ENCODE results near the gene LLGL2. TPM values are rescaled to one million over a fixed set of nuclear protein-coding genes. Genes with fewer than 3 reads are reported as not detected.

LLGL2 gene
- total RNA-seq, 2 donors from 2014 or later: 43.0 to 65.3 TPM

GRCh38 chr17:75621489-75621888 is 96.0 kb downstream of the LLGL2 start:
- no peak overlapping the region for H3K27ac ChIP-seq
- H3K36me3 ChIP-seq: peaks cover 0 to 3% of the 10 kb centered on the region in 2 donors
- H3K9me3 ChIP-seq: no peaks in the 10 kb centered on the region
- no peak for TF ChIP-seq CTCF (IDR thresholded peaks at IDR 0.05)
- TF ChIP-seq POLR2AphosphoS5 (IDR thresholded peaks at IDR 0.05): no peak
- no peak for TF ChIP-seq POLR2A (IDR thresholded peaks at IDR 0.05)
- H3K4me3 ChIP-seq: no peak overlapping the region
- WGBS: 93% methylated on average over 4 of the region's 4 CpGs
- no peaks in the 10 kb centered on the region for H3K4me1 ChIP-seq (replicated peaks)
- intact Hi-C loops (cut with DNase I): no loop called here
- no peak for DNase-seq (ENCODE audit: low spot score)
- H3K27me3 ChIP-seq (replicated peaks; ENCODE audit: insufficient read depth): no peaks in the 10 kb centered on the region

GRCh38 chr17:75622076-75622475 is 96.6 kb downstream of the LLGL2 start:
- H3K9me3 ChIP-seq: no peaks in the 10 kb centered on the region
- H3K27me3 ChIP-seq (replicated peaks; ENCODE audit: insufficient read depth): no peaks in the 10 kb centered on the region
- WGBS: 84% methylated on average over 8 of the region's 8 CpGs
- DNase-seq (ENCODE audit: low spot score): no peak
- no peak overlapping the region for H3K27ac ChIP-seq
- no peak overlapping the region for H3K4me3 ChIP-seq
- H3K36me3 ChIP-seq: peaks cover 0 to 3% of the 10 kb centered on the region in 2 donors
- TF ChIP-seq POLR2A (IDR thresholded peaks at IDR 0.05) (no peak), POLR2AphosphoS5 (IDR thresholded peaks at IDR 0.05) (no peak), CTCF (IDR thresholded peaks at IDR 0.05) (no peak)
- H3K4me1 ChIP-seq (replicated peaks): no peaks in the 10 kb centered on the region
- intact Hi-C loops (cut with DNase I): no loop called here

GRCh38 chr17:75622771-75623273 is 97.3 kb downstream of the LLGL2 start:
- no peaks in the 10 kb centered on the region for H3K27me3 ChIP-seq (replicated peaks; ENCODE audit: insufficient read depth)
- WGBS: 88% methylated on average over 15 of the region's 15 CpGs
- TF ChIP-seq CTCF (IDR thresholded peaks at IDR 0.05): no peak
- no peak for TF ChIP-seq POLR2AphosphoS5 (IDR thresholded peaks at IDR 0.05)
- no peak for TF ChIP-seq POLR2A (IDR thresholded peaks at IDR 0.05)
- H3K27ac ChIP-seq: no peak overlapping the region
- H3K9me3 ChIP-seq: no peaks in the 10 kb centered on the region
- DNase-seq (ENCODE audit: low spot score): no peak
- H3K4me1 ChIP-seq (replicated peaks): no peaks in the 10 kb centered on the region
- intact Hi-C loops (cut with DNase I): no loop called here
- peaks cover 0 to 3% of the 10 kb centered on the region in 2 donors for H3K36me3 ChIP-seq
- no peak overlapping the region for H3K4me3 ChIP-seq

GRCh38 chr17:75623386-75623785 is 97.9 kb downstream of the LLGL2 start:
- WGBS: 84% methylated on average over 9 of the region's 9 CpGs
- H3K4me1 ChIP-seq (replicated peaks): no peaks in the 10 kb centered on the region
- no peak for TF ChIP-seq CTCF (IDR thresholded peaks at IDR 0.05)
- no peak for TF ChIP-seq POLR2A (IDR thresholded peaks at IDR 0.05)
- H3K27me3 ChIP-seq (replicated peaks; ENCODE audit: insufficient read depth): no peaks in the 10 kb centered on the region
- intact Hi-C loops (cut with DNase I): no loop called here
- H3K27ac ChIP-seq: no peak overlapping the region
- no peak overlapping the region for H3K4me3 ChIP-seq
- no peaks in the 10 kb centered on the region for H3K9me3 ChIP-seq
- DNase-seq (ENCODE audit: low spot score): no peak
- H3K36me3 ChIP-seq: peaks cover 0 to 3% of the 10 kb centered on the region in 2 donors

GRCh38 chr17:75624021-75624420 is 98.5 kb downstream of the LLGL2 start:
- DNase-seq (ENCODE audit: low spot score): no peak
- 89% methylated on average over 12 of the region's 12 CpGs for WGBS
- Histone ChIP-seq H3K27ac (no peak overlapping the region), H3K4me1 (replicated peaks) (no peaks in the 10 kb centered on the region), H3K9me3 (no peaks in the 10 kb centered on the region), H3K36me3 (peaks cover 0 to 3% of the 10 kb centered on the region in 2 donors), H3K27me3 (replicated peaks; ENCODE audit: insufficient read depth) (no peaks in the 10 kb centered on the region), H3K4me3 (no peak overlapping the region)
- TF ChIP-seq CTCF (IDR thresholded peaks at IDR 0.05): no peak
- no peak for TF ChIP-seq POLR2AphosphoS5 (IDR thresholded peaks at IDR 0.05)
- no peak for TF ChIP-seq POLR2A (IDR thresholded peaks at IDR 0.05)
- intact Hi-C loops (cut with DNase I): no loop called here
